Glomerular visceral epithelial cell (primary cell): ENCODE data around the gene MGA.

Source experiments
- DNase-seq: peaks from one replicate; pipeline ENCODE4 v3.0.0-alpha.2; 2016; ENCODE audit errors: extremely low spot score

Gene MGA

DNA sequence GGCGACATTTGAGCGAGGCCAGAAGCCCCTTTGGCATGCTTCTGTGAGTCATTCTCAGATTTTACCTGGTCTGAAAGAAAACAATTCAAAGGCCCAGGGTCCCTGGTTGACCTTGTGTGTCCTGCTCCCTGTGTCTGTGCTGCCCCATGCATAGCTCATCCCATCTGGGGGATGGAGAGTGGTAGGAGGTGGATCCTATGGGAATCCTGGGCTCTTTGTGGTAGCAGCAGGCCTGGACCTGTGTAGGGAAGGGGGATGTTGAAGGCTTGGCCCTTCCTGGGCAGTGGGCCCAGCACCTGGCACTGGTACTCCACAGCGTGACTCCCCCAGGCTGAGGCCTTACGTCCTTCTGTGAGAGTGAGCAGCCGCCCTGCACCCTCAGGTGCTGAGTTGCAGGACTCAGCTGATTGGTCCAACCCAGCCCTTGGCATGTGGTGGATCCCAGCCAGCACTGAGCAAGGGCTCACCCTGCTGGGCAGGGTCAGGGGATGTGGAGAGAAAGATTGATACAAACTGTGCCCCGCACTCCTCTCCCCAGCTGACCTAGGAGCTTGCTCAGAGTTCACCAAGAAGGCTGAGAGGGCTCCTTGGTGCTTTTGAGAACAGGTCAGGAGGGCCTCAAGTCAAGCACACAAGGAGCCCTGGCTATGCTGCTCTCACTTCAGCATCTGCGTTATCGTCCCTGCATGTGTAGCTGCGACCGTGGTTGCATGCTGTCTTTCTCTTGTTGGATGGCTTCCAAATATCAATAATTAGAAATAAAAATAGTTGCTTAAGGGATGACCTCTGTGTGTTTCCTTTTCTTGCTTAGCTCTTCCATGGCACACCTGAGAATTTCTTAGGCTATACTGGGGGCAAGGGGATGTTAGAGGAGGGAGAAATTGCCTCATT is 146.3 kb downstream of the MGA start:
- DNase-seq: no peak

DNA sequence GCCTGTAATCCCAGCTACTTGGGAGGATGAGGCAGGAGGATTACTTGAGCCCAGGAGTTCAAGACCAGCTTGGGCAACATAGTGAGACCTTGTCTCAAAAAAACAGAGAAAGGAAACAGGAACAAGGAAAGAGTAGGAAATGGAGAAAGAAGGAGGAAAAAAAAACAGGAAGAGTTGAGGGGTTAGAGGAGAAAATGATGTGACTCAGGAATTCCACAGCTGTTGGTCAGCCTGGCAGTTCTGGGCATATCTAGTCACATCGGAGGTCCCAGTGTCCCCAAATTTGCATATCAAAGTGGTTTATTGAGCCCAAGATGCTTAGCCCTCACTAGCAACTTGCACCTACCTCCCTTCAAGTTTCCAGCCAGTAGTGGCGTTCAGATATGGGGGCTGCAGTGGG is 148.9 kb downstream of the MGA start:
- no peak for DNase-seq

DNA sequence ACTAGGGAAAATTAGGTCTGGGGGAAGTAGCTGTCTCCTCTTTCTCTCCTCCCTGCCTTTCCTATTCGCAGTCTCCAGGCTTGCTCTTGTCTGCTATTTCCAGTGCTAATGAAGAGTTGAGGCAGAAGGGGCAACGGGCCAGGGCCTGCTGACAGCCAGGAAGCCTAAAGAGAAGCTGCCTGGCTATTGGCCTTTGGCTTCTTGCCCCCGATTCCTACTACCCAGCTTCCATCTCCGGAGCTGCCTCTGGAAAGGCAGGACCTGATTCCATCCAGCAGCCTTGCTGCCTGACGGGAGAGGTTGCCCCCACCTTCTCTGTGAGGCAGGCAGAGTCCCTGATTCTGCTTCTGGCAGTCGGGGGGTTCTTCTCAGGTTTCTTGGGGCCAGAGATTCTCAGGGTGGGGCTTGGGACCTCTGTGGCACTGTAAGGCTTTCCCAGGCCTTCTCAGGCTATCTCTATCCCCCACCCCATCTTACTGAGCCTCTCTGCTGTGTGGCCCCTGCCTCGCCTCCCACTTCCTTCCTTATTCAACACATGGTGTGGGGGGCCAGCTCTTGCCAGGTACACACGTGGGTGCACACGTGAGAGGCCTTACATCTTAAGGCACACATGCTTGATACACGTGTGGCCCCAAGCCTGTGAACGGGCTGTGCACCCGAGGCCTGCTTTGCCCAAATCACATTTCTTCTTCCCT is 149.5 kb downstream of the MGA start:
- no peak for DNase-seq

DNA sequence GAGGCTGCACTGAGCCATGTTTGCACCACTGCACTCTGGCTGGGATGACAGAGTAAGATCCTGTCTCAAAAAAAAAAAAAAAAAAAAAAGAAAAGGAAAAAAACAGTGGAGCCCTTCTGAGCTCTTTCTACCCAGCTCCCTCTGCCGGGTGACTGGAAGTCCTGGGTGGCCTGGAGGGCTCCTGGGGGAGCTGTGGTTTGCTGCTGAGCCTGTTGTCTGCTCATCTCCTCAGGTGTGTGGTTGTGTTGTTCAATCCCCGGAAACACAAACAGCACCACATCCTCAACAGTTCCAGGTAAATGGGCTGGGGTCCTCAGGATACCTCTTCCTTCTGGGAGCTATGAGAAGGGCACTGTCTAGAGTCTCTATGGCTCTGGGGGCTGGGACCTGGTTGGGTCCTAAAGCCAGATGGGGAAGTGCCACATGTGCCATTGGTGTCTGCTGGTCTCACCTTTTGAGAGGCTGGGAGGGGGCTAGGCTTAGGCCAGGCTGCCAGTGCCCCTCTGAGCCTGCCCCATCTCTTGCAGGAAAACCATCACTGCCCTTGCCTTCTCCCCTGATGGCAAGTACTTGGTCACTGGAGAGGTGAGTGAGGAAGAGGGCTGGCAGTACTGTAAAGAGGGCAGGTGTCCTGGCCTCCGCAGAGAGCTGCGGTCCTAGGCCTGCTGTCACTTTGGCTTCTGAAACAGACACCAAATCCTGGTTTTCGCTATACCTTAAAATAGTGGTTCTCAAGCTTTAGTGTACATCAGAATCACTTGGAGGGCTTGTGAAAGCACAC is 150.6 kb downstream of the MGA start:
- DNase-seq: no peak

DNA sequence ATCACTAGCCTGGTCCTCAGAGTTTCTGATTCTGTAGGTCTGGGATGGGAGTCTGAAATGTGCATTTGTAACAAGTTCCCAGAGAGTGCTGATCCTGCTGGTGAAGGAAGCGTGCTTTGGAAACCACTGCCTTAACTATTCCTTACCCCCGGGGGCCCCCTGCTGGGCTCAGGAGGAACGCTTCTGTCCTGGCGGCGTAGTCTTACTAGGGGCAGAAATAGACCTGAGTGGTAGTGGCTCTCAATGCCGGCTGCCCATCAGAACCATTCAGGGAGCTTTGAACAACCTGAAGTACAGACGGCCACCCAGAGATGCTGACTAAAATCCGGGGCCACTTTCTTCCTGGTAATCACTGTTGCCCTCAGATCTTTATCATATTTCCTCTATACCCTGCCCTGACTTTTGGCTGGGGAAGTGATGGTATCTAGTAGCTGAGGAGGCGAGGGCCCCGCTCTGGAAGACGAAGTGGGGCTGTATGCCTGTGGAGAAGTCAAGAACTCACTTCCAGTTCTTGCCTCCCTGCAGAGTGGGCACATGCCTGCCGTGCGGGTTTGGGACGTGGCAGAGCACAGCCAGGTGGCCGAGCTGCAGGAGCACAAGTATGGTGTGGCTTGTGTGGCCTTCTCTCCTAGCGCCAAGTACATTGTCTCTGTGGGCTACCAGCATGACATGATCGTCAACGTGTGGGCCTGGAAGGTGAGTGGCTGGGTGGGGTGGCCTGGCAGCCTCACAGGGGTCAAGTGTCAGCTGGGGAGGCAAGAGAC is 151.4 kb downstream of the MGA start:
- DNase-seq: peak; percentile 83

DNA sequence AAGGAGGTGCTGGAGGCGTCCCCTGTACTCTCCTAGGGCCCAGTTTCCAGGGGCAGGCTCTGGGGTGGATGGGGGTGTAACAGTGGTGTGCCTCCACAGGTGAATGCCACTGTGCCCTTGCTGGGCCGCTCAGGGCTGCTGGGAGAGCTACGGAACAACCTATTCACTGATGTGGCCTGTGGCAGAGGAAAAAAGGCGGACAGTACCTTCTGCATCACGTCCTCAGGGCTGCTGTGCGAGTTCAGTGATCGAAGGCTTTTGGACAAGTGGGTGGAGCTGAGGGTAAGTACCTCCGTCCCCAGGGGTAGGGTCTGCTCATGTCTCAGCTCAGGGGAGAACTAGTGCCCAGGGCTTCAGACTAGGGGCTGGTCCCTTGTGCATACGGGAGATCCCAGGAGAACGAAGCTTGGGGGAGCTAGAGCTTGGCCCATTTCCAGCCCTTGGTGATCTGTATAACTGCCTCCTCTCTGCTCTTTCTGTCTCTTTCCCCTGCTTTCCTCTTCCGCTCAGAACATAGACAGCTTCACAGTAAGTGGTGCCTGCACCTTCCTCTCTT is 152.7 kb downstream of the MGA start:
- no peak for DNase-seq

DNA sequence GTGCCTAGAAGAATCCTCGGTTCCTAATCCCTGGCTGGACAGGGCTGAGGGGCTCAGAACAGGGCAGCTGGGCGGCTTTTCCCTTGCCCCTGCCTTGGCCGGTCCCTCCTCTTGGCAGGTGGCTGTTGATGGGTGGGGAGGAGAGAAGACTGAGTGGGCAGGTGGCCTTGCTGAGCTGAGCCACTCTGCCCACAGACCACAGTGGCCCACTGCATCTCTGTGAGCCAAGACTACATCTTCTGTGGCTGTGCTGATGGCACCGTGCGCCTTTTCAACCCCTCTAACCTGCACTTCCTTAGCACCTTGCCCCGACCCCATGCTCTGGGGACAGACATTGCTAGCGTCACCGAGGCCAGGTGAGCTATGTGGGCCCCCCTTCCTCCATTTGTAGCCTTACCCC is 153.2 kb downstream of the MGA start:
- no peak for DNase-seq

DNA sequence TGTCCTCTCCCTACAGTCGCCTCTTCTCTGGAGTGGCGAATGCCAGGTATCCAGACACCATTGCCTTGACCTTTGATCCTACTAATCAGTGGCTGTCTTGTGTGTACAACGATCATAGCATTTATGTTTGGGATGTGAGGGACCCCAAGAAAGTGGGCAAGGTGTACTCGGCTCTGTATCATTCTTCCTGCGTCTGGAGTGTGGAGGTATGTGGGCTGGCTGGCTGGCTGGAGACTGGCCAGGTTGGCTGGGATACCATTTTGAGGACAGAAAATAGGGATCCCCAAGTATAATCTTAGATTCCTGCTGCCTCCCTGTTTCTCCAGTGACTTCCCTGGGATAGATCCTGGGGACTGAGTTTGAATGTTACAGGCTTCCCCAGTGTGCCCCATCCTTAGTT is 154.3 kb downstream of the MGA start:
- no peak for DNase-seq

DNA sequence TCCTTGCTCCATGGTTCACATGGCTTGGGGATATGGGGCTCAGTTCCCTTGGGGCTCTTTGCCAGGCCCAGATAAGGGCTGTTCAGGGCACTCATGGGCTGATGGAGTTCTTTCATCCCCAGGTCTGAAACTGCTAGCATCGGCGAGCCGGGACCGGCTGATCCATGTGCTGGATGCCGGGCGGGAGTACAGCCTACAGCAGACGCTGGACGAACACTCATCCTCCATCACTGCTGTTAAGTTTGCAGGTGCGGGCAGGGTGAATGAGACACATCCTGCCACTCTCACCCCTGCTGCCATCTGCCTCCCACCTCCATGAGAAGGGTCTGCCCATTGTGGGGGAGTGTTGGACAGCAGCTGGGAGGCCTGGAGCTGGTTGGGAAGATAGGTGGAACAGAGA is 156.6 kb downstream of the MGA start:
- DNase-seq: no peak

DNA sequence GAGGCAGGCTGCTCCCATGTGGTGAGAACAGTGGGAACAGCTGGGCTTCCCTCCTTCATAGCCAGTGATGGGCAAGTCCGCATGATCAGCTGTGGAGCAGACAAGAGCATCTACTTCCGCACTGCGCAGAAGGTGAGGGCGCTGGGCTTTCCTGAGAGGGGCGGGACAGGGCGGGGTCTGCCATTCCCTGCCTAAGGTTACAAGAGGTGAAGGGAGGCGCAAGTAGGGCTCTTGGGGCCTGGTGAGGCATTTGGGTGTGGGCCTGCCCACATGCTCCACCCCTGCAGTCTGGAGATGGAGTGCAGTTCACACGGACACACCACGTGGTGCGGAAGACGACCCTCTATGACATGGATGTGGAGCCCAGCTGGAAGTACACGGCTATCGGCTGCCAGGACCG is 157.1 kb downstream of the MGA start:
- no peak for DNase-seq

DNA sequence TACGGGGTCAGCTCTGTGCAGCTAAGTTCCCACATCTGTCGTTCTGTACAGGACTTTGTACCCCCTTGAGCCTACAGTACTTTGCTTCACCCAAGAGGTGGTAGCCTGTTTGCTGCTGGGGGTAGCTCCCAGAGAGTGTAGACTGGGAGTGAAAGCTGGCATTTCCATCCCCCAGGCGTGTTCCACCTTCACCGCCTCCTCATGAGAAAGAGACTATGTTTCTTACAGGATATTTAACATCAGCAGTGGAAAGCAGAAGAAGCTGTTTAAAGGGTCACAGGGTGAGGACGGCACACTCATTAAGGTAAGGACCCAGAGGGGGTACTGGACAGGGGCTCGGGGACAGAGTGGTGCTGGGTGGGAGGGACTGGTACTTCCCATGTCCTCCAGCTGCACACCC is 157.6 kb downstream of the MGA start:
- DNase-seq: no peak

DNA sequence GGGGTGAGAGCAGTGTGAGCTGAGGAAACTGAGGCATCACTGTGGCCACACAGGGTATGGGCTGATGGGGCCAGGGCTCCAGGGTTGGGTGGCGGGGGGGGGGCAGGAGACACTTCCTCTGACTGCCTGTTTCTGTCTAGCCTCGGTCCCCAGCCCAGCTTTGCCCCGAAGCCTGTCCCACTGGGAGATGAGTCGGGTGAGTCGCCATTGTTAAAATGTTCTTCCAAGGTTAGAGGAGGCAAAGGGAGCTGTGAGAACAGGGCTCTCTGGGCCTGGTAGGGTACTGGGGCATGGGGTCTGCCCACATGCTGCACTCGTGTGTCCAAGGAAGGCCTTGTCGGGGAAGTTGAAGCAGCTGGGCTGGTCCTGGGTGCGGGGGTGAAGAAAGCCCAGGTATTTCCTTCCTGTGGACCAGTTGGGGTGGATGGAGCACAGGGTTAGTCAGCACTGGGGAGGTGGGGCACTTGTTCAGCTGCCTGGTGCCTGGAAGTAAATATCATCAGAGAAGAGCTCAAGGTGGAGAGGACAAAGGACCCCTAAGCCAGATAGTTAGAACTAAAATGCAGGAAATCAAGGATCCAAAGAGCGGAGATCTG is 159.3 kb downstream of the MGA start:
- DNase-seq: no peak

DNA sequence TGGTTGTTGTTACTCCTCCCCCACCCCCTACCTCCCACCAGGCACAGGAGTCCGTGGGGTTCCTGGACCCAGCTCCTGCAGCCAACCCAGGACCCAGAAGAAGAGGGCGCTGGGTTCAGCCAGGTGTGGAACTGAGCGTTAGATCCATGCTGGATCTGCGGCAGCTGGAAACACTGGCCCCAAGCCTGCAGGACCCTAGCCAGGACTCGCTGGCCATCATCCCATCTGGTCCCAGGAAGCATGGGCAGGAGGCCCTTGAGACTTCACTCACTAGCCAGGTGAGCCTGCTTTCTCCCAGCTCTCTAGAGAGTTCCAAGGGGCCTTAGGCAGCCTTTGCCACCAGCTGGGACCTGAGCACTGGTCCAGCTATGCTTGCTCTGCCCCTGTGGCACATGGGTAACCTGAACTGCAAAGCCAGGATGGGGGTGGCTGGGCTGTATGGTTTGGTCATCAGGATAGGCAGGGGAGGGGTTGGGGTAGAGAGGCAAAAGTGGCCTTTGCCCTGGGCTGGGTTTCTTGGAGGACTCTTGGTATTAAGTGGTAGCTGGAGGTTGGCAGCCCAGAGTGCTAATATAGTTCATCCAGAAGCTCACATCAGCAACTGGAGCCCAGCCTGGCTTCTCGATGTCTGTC is 160.7 kb downstream of the MGA start:
- no peak for DNase-seq

DNA sequence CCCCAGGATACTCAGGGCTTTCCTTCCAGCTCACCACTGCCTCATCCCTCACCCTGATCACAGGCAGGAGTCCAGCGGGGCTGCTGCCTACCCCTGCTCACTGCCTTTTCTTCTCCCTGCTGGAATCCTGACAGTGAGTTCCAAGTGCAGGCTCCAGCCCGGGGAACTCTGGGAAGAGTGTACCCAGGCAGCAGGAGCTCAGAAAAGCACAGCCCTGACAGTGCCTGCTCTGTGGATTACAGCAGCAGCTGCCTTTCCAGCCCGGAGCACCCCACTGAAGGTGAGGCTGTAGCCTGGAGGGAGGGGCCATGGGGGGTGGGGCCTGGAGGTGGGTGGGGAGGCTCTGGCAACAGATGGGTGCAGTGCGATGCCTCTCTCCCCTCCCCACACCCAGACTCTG is 161.6 kb downstream of the MGA start:
- DNase-seq: no peak

DNA sequence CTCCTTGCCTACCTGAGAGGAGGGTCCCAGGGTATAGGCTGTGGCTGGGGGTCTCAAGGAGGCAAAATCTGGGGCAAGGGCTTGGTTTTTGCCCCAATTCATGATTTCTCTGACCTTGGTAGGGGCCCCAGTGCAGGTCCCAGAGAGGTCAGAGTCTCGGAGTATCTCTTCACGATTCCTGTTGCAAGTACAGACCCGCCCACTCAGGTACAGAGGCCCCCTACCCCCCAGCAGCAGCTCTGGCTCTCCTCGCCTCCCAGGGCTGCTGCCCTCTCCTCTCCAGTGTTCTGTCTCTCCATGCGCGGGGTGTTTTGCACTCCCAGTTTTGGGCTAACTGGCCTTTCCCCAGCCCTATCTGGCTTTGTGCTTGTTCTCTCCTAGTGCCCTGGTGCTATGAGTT is 162.3 kb downstream of the MGA start:
- no peak for DNase-seq
